ENCODE results near the gene TMEM119. TPM values are rescaled to one million over a fixed set of nuclear protein-coding genes. Genes with fewer than 3 reads are reported as not detected.

TMEM119 gene
- total RNA-seq, 1 donor from 2014 or later = 0.36 TPM

DNA sequence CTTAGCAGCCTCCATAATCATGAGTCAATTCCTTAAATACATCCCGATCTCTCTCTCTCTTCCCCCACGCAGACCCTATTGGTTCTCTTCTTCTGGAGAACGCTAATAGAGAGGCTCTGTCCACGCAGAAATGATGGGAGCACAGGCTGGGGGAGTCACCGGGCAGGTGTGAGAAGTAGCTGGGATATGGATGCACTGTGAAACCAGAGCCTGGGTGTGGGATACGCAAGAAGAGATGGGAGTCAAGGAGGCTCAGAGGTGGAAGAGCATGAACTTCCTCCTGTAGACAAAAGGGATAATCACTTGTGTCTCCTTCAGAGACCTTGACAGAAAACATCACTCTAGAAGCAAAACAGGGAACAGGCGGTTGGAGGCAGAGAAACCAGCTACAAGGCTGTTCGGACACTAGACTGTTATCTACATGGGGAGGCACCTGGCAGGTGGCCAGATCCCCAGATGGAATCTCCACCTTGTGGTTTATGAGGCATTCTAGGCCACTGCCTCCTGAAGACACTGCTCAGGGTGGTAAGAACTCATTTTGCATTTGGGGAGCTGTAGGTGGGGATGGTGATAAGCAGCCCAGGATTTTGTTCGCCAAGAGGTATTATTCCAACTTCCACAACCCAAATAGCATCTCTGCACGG, 43.0 kb upstream of the TMEM119 start:
- Mint-ChIP-seq H3K4me1 (ENCODE audit: unreplicated experiment) (peaks cover 45% of the 10 kb centered on the region), H3K27me3 (ENCODE audit: unreplicated experiment) (peaks cover 14% of the 10 kb centered on the region), H3K27ac (ENCODE audit: unreplicated experiment) (peak overlapping the region; percentile 36), H3K36me3 (ENCODE audit: low read depth, unreplicated experiment) (peaks cover 33% of the 10 kb centered on the region), H3K4me3 (ENCODE audit: unreplicated experiment) (no peak overlapping the region), H3K9me3 (ENCODE audit: unreplicated experiment) (no peaks in the 10 kb centered on the region)
- TF ChIP-seq, protein P1, sequence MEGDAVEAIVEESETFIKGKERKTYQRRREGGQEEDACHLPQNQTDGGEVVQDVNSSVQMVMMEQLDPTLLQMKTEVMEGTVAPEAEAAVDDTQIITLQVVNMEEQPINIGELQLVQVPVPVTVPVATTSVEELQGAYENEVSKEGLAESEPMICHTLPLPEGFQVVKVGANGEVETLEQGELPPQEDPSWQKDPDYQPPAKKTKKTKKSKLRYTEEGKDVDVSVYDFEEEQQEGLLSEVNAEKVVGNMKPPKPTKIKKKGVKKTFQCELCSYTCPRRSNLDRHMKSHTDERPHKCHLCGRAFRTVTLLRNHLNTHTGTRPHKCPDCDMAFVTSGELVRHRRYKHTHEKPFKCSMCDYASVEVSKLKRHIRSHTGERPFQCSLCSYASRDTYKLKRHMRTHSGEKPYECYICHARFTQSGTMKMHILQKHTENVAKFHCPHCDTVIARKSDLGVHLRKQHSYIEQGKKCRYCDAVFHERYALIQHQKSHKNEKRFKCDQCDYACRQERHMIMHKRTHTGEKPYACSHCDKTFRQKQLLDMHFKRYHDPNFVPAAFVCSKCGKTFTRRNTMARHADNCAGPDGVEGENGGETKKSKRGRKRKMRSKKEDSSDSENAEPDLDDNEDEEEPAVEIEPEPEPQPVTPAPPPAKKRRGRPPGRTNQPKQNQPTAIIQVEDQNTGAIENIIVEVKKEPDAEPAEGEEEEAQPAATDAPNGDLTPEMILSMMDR (IDR thresholded peaks at IDR 0.05; ENCODE audit: unreplicated experiment) = no peak
- no peak for DNase-seq (ENCODE audit: low spot score)

DNA sequence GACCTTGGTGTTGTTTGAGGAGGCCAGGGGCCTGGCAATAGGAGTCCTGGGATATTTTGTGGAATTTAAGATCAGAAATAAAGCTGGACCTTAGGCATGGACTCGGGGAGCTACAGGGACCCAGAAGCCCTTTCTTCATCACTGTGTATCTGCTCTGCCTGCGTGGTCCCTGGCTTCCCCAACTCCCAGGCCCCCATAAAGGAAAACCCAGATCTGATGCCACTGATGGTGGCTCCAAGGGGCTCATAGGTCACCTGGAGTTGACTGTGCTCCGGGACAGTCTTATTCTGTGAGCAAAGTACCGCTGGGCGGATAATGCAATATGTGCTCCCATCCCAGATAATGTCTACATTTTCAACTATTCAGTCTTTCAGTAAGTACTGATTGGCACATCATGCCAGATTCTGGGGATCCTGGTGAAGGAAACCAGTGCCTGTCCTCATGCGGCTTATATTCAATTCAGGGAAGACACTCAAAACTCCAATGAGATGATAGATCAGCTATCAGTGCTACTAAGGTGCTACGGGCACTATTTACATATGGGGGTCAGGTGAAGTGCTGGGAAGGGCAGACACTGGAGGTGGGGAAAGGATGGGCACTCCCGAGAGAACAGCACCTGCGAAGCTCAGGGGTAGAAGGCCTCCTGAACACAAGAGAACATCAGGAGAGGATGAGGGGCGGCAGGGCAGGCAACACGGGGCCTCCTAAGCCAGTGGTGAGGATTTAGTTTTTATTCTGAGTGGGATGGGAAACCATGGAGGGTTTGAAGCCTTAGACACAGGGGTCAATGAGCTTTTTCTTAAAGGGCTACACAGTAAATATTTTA, 41.3 kb upstream of the TMEM119 start:
- DNase-seq (ENCODE audit: low spot score) = no peak
- H3K4me3 Mint-ChIP-seq (ENCODE audit: unreplicated experiment) = peak overlapping the region; percentile 35
- H3K36me3 Mint-ChIP-seq (ENCODE audit: low read depth, unreplicated experiment) = peaks cover 19% of the 10 kb centered on the region
- TF ChIP-seq, protein P1 (IDR thresholded peaks at IDR 0.05; ENCODE audit: unreplicated experiment) = no peak
- H3K27ac Mint-ChIP-seq (ENCODE audit: unreplicated experiment) = peak overlapping the region; percentile 83
- peaks cover 31% of the 10 kb centered on the region for H3K4me1 Mint-ChIP-seq (ENCODE audit: unreplicated experiment)
- no peaks in the 10 kb centered on the region for H3K9me3 Mint-ChIP-seq (ENCODE audit: unreplicated experiment)
- H3K27me3 Mint-ChIP-seq (ENCODE audit: unreplicated experiment) = peaks cover 11% of the 10 kb centered on the region

DNA sequence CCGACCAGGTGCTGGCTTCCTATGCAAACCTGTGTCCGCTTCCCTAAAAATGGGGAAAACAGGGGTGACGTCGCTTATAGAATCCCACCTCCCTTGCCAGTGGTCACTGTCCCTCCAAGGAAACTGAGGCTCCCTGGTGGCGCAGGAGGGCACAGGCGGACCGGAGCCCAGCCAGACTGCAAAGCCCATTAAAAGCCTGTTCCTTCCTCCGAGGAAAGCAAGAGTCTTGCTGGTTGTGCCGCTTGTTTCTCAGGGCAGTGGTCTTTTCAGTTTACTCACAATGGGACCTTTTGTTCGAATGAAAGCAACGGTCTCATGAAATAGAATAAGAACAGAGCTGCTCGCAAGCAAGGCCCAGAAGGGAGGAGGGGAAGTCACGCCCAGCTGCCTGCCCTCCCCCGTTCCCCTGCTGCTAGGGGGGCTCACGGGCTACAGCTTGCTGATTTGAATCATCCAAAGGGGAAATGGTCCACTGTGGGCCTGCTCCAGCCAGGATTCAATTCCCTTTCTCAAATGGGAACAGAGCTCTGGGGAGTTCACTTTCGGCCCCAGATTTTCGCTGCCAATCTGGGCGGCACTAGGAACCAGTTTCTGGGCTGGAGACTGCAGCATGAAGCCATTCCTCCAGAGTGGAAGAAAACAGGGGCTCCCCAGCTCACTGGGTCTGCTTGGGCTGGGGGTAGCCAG, 40.4 kb upstream of the TMEM119 start:
- Mint-ChIP-seq H3K27ac (ENCODE audit: unreplicated experiment) (no peak overlapping the region), H3K4me1 (ENCODE audit: unreplicated experiment) (peaks cover 36% of the 10 kb centered on the region), H3K9me3 (ENCODE audit: unreplicated experiment) (no peaks in the 10 kb centered on the region), H3K27me3 (ENCODE audit: unreplicated experiment) (peaks cover 11% of the 10 kb centered on the region), H3K36me3 (ENCODE audit: low read depth, unreplicated experiment) (peaks cover 19% of the 10 kb centered on the region), H3K4me3 (ENCODE audit: unreplicated experiment) (no peak overlapping the region)
- TF ChIP-seq, protein P1 (IDR thresholded peaks at IDR 0.05; ENCODE audit: unreplicated experiment) = no peak
- DNase-seq (ENCODE audit: low spot score) = no peak

DNA sequence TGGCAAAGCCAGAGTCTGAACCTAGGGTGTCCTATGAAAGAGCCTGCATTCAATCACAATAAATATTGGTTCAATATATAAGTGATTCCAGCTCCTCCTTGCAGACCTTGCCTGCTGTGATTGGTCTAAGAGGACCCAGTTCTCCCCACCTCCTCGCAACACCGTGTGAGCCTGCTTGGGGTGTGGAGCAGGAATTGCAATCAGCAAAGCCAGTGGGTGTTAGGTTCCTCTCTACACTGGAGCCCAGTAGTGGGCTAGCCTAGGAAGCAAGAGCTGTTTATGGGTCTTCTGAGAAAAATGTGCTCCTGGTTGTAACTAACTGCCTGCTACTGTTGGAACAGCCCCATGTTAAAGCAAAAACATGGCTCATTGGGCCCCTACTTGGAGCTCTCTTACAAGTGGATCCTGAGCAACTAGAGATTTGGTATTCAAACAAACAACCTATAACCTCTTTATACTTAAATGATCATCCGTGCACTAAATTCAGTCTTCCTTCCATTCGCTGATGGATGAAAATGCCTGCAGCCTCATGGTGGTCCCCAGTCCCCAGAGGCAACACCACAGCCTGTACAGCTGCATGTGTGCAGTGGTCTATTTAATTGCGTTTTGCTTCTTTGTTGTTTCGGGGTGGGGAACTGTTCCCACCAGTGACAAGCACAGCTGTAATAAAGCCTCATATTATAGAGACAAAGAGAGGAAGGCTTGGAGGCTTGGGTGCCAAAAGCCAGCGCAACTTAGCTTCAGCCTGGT, 39.5 kb upstream of the TMEM119 start:
- peaks cover 11% of the 10 kb centered on the region for H3K27me3 Mint-ChIP-seq (ENCODE audit: unreplicated experiment)
- H3K36me3 Mint-ChIP-seq (ENCODE audit: low read depth, unreplicated experiment) = peaks cover 19% of the 10 kb centered on the region
- no peak overlapping the region for H3K27ac Mint-ChIP-seq (ENCODE audit: unreplicated experiment)

More for the DNA sequence above, 39.5 kb upstream of the TMEM119 start:
- Mint-ChIP-seq H3K4me1 (ENCODE audit: unreplicated experiment) (peaks cover 37% of the 10 kb centered on the region), H3K4me3 (ENCODE audit: unreplicated experiment) (no peak overlapping the region), H3K9me3 (ENCODE audit: unreplicated experiment) (no peaks in the 10 kb centered on the region)
- no peak for DNase-seq (ENCODE audit: low spot score)
- TF ChIP-seq, protein P1 (IDR thresholded peaks at IDR 0.05; ENCODE audit: unreplicated experiment) = no peak
